ENCODE data around the gene HOXB4.

HOXB4 gene

DNA sequence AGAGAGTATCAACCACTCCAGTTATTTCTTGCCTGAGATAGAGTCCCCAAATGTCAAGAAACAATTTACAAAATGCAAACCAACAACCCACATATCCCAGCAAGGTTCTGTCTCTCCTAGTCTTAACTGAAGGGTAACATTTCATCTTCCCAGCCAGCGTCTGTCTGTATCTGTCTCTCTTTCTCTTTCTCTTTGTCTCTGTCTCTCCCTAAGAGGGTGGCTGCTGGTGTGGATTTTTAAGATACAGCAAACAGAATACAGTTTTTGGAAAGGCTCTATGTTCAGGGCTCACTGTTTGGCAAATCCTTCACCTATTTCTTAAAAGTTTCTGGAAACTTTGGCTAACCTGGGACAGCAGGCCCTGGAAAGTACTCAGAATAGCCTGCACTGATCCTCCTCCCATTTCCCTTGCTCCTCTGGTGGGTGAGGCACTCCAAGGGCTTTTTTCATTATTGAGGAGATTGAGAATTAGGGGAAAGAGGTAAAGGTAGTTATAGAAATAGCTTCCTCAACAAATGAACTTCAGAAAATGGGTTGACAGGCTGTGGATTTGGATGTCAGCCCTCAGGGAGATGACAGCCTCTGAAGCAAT, 6.2 kb downstream of the HOXB4 start:
- DNase-seq (ENCODE audit: low read depth) = no peak

DNA sequence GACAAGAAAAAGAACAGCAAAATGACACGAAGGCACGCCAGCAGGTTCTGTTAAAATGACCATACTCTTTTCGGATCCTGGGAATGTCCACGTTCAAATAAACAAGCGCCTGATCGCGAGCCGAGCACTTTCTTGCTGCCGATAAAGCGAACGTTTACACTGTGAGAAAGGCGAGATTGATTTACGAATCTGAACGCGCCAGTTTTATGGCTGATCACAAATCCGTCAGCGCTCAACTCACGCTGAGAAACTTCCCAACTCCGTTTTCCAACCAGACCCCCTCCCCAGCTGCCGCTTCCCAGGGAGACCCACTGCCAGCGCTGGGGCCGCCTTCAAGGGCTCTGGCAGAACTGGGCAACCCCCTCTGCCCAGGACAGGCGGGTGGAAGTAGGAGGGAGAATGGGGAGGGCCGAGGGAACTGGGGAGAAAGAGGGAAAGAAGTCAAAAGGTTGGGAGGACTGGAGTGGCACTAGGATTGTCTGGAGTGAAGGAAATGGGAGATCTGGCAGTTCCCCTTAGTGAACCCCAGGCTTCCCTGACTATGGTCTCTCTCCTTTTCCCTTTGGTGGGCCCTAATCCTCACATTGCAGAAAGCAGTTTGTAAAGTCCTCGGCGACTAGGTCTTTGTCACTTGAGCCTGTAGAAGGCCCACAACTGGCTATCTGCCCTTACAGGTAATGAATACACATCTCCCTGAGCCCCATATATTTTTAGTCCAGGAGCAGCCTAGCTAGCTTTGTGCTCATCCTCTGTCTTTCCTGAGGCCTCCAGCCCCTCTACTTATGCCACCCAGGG, 6.9 kb downstream of the HOXB4 start:
- no peak for DNase-seq (ENCODE audit: low read depth)

- no peak for DNase-seq (ENCODE audit: low read depth)
Observed at GRCh38 chr17:48570325-48571023, 7.7 kb downstream of the HOXB4 start.

GRCh38 chr17:48569674-48570324, 8.4 kb downstream of the HOXB4 start:
- DNase-seq (ENCODE audit: low read depth) = no peak

- no peak for DNase-seq (ENCODE audit: low read depth)
Observed at GRCh38 chr17:48569240-48569582, 8.9 kb downstream of the HOXB4 start.

GRCh38 chr17:48568499-48569239, 9.5 kb downstream of the HOXB4 start:
- DNase-seq (ENCODE audit: low read depth) = no peak

DNA sequence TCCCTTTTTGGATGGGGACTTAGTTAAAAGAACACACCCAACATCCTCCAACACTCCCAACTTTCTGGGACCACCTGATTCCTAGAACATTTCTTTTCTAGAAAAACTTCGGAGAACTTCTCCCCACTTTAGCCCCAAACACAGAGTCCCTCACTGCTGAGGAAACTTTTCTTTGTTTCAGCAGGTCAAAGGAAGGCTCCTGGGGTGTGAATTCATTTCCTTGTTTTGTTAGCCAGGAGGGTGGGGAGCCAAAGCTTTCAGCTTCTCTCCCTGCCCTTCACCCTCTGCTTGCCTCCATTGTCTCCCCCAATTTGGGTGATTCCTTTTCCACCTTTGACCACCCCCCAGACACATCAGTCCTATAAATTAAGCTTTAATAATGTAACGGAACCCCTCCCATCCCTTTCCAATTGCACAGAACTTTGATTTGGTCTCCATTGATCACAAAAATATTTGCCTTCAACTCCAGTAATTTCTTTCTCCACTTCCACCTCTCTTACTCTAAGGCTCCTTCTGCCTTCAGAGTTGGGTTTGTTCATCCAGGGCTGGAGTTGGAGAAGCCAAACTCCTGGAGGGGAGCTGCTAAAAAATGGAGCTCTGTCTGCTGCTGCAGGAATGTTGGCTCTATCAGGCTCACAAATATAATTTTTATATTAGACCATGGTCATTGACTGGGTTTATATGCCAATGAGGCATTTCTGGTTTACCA, 10.3 kb downstream of the HOXB4 start:
- no peak for DNase-seq (ENCODE audit: low read depth)

DNA sequence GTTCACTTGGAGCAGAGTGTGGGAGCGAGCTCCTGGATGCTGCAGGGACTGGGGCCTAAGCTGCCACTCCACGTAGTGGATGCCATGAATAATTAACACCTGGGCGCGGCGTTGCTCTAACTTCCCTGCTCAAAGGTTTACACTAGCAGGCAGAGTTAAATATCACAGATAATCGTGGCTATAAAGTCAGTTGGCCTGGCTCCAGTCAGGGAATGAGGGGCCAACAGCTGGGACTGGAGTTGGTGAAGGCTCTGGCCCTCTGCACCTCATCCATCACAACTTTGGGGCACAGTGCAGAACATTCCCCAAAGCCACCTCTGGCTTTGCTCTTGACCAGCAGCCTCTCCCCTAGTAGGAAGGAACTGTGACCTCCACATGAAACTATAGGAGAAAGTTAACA, 10.9 kb downstream of the HOXB4 start:
- DNase-seq (ENCODE audit: low read depth) = no peak

GRCh38 chr17:48566717-48567116, 11.4 kb downstream of the HOXB4 start:
- no peak for DNase-seq (ENCODE audit: low read depth)

- no peak for DNase-seq (ENCODE audit: low read depth)
Observed at GRCh38 chr17:48565925-48566710, 12.0 kb downstream of the HOXB4 start.

GRCh38 chr17:48565022-48565554, 13.1 kb downstream of the HOXB4 start:
- DNase-seq (ENCODE audit: low read depth) = no peak

DNA sequence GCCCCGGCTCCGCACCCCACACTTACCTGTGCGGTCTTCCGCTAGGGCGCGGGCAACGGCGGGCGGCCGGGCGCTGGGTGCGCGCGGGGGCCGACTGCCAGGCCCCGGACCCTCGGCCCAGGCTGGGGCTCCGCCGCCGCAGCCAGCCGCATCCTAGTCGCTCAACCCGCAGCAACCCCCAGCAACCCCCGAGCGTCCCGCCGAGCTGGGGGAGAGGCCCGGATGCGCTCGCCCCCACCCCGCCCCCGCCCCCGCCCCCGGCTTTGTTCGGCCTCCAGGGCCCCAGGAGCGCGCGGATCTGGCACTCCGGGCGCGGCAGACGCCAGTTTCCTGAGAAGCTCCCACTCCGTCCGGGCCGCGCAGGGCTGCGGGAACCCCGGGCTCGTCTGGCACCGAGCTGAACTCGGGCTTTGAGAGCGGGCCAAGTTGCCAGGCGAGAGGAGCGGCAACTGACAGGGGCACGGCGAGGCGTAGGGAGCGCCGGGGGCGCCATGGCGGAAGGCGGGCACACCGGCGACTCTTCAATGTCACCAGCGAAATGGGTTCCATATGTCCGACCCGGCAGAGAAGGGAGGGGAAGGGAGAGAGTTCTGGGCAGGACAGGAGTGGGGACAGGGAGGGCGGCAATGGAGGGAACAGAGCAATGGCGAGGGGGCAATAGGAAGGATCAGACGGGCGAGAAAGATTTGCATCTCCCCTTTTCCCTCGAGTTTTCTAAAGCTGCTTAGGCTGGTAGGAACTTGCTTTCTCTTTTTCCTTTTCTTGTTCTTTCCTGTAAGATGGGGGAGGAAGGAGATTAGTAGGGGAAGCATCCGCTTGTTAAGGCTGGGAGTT, 13.7 kb downstream of the HOXB4 start:
- no peak for DNase-seq (ENCODE audit: low read depth)

DNA sequence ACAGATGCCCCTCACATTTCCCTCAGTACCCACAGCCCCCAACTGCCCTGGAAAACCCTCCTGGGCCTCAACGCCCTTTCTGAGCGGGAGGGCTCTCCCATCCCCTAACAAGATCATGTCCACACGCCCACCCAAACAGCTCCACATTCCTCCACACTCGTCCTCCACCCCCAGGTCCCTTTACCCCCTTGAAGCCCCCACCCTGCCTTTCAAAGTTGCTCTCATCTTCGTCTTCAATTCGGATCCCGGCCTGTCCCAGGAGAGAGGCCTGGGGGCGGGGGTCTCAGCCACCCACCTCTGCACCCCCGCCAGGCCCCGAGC, 14.3 kb downstream of the HOXB4 start:
- DNase-seq (ENCODE audit: low read depth) = no peak

DNA sequence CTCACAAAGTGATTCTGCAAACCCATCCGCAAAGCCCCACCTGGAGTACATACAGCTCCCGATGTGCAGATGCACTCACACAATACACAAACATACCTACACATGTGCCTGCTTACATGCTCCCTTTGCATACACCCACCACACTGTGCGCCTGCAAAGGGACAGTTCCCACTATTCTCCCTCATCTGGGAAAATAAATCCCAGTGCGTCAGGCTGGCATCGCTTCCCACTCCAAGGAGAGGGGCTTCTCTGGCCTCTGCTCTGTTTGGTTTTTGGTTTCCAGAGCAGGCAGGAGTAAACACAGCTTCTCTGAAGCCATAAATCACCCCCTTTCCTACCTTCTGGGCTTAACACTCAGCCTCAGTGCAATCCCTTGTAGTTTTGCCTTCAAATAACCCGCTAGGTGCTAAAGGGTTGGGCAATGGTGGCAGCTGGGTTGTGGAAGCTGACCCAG, 14.7 kb downstream of the HOXB4 start:
- no peak for DNase-seq (ENCODE audit: low read depth)

- DNase-seq (ENCODE audit: low read depth) = no peak
Observed at GRCh38 chr17:48562934-48563333, 15.2 kb downstream of the HOXB4 start.

- DNase-seq (ENCODE audit: low read depth) = no peak
Observed at GRCh38 chr17:48561884-48562810, 16.0 kb downstream of the HOXB4 start.

GRCh38 chr17:48559840-48560817, 18.0 kb downstream of the HOXB4 start:
- DNase-seq (ENCODE audit: low read depth) = no peak

Measured in stimulated activated CD8-positive, alpha-beta memory T cell treated with anti-CD3 and anti-CD28 coated beads, Interleukin-12 subunit alpha, Interleukin-12 subunit beta, amount 100 ng/mL, for 1 hour (primary cell).